ENCODE data around the gene TMEM140.

The TMEM140 gene

GRCh38 chr7:135184254-135184841, 36.5 kb downstream of the TMEM140 start:
- no peak for TF ChIP-seq CTCF (conservative IDR thresholded peaks at IDR 0.05)
- H3K27ac ChIP-seq: no peak overlapping the region

- H3K27ac ChIP-seq: no peak overlapping the region
- no peak for TF ChIP-seq CTCF (conservative IDR thresholded peaks at IDR 0.05)
Observed at GRCh38 chr7:135185471-135186260, 37.8 kb downstream of the TMEM140 start.

- no peak for TF ChIP-seq CTCF (conservative IDR thresholded peaks at IDR 0.05)
Observed at GRCh38 chr7:135186261-135186540, 38.3 kb downstream of the TMEM140 start.

GRCh38 chr7:135186841-135187253, 39.0 kb downstream of the TMEM140 start:
- no peak overlapping the region for H3K27ac ChIP-seq

More at GRCh38 chr7:135186261-135186540, 38.3 kb downstream of the TMEM140 start:
- no peak overlapping the region for H3K27ac ChIP-seq

DNA sequence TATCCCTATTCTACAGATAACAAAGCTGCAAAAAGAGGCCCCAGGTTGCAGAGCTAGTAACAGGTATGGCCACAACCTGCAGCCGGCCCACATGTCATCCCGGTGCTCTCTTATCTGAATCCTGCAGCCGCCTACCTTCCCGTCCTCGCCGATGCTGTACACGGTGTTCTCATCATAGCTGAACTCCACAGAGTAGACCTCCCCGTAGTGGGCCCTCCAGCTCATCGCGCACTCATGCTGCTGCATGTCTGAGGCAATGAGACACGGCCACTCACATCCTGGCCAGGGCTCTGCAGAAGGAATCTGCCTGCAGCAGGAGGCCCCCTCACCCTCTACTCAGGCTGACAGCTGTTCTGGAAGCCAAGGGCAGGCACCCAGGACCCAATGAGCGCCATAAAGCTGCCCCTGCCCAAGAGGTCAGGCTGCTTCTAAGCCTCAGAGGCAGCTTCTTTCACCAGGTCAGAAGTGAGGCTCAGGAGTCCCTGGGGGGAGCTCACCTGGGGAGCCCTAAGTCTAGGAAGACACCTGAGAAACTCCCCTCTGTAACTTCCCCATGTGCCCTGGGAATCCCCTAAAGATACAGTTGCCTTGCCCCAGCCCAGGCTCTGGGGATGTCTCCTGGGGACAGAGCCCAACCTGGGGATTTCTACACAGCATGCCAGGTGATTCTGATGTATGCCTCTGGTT, 40.6 kb downstream of the TMEM140 start:
- no peak overlapping the region for H3K27ac ChIP-seq
- no peak for TF ChIP-seq CTCF (conservative IDR thresholded peaks at IDR 0.05)

More at GRCh38 chr7:135186841-135187253, 39.0 kb downstream of the TMEM140 start:
- TF ChIP-seq CTCF (conservative IDR thresholded peaks at IDR 0.05): no peak

DNA sequence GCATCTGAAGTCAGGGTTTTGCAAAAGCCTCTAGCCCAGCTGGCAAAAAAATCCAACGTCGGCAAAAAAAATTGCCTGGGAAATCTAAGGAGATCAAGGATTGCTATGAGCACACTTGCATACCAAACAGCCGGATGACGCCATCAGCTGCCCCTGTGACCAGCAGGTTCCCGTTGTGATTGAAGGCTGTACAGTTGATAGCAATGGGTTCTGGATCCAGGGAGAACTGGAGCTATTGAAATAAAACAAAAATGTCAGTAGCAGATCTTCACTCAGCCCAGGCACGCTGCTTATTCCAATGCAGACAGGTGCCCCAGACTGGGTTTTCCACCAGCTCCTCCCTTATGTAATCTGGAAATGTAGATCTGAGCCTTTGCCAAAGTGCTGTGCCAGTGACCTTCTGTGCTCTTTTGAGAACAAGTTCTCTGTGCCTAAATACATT, 41.4 kb downstream of the TMEM140 start:
- H3K27ac ChIP-seq: no peak overlapping the region
- TF ChIP-seq CTCF (conservative IDR thresholded peaks at IDR 0.05): no peak

DNA sequence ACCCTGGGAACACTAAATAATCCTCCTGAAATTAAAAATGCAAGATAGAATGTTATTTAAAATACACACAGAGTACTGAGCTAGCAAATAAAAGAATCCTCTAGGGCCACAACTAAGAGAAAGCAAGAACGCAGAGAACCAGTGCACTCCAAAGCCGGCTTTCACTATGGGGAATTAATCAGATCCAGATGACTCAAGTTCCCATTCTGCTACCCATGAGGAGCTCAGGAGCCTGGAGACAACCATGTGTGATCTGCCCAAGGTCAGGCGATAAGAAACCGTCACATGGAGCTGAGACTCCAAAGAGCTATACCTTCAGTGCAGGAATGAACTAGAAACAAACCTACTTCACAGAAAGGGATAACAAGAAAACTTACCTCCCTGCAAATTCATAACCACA, 42.1 kb downstream of the TMEM140 start:
- no peak overlapping the region for H3K27ac ChIP-seq
- no peak for TF ChIP-seq CTCF (conservative IDR thresholded peaks at IDR 0.05)
